IgD-negative memory B cell (primary cell): Measurements from ENCODE around the gene SLC39A2. TPM values are rescaled to one million over a fixed set of nuclear protein-coding genes. Genes with fewer than 3 reads are reported as not detected.

Experiments used
- H3K27ac Mint-ChIP-seq, 3 donors: one replicate each; pipeline ENCODE4 v1.8.0; 2020 to 2022; ENCODE audit warnings: mild to moderate bottlenecking in 3 of 3, mixed read lengths in 3 of 3, moderate library complexity in 1 of 3
- H3K27me3 Mint-ChIP-seq: one replicate; pipeline ENCODE4 v1.8.0; 2021; ENCODE audit warnings: mixed read lengths
- H3K36me3 Mint-ChIP-seq: one replicate; pipeline ENCODE4 v1.8.0; 2020; ENCODE audit warnings: mild to moderate bottlenecking, mixed read lengths
- H3K4me1 Mint-ChIP-seq, 3 donors: one replicate each; pipeline ENCODE4 v1.8.0; 2020 to 2022; ENCODE audit warnings: mixed read lengths in 3 of 3, mild to moderate bottlenecking in 1 of 3
- H3K4me3 Mint-ChIP-seq, 4 donors: one replicate each; pipeline ENCODE4 v1.8.0; 2020 to 2022; ENCODE audit warnings: mild to moderate bottlenecking in 4 of 4, mixed read lengths in 4 of 4, moderate library complexity in 3 of 4
- H3K9me3 Mint-ChIP-seq, 3 donors: one replicate each; pipeline ENCODE4 v1.8.0; 2020 to 2021; ENCODE audit warnings: mixed read lengths in 3 of 3, mild to moderate bottlenecking in 1 of 3
- polyA plus RNA-seq: library from polyadenylated mRNA; unstranded; fragments of 300-500 nt; fragmentation: Illumina TruSeq; gene quantifications from one replicate; pipeline ENCODE4 v1.2.3, GENCODE V29; 2021

The SLC39A2 gene
- polyA plus RNA-seq, 1 donor from 2014 or later: not detected

DNA sequence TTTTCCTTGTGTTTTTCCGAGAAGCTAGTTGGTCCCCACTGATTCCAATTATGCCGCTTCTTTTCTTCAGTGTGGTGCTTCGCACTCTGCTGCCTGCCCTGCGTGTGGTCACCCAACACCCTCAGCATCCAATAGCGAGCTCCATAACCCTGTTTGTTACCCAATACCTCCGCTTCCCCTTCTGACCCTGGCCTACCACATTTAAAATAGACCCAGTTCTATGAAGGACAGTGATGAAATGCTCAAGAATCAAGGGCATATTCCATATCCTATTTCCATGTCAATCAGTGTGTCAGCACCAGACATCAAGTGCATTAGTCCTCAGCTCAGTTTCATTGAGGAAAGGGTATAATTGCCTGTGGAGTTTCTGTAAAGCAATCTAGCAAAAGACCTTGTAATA, 16.2 kb downstream of the SLC39A2 start:
- H3K36me3 Mint-ChIP-seq: peaks cover 5% of the 10 kb centered on the region
- H3K9me3 Mint-ChIP-seq: no peaks in the 10 kb centered on the region
- no peaks in the 10 kb centered on the region for H3K4me1 Mint-ChIP-seq
- no peak overlapping the region for H3K27ac Mint-ChIP-seq
- no peak overlapping the region for H3K4me3 Mint-ChIP-seq
- peaks cover 7% of the 10 kb centered on the region for H3K27me3 Mint-ChIP-seq

GRCh38 chr14:21016413-21017190, 17.5 kb downstream of the SLC39A2 start:
- Mint-ChIP-seq H3K4me1 (no peaks in the 10 kb centered on the region), H3K27ac (no peak overlapping the region), H3K4me3 (no peak overlapping the region), H3K36me3 (peaks cover 9% of the 10 kb centered on the region), H3K27me3 (peaks cover 11% of the 10 kb centered on the region), H3K9me3 (no peaks in the 10 kb centered on the region)

DNA sequence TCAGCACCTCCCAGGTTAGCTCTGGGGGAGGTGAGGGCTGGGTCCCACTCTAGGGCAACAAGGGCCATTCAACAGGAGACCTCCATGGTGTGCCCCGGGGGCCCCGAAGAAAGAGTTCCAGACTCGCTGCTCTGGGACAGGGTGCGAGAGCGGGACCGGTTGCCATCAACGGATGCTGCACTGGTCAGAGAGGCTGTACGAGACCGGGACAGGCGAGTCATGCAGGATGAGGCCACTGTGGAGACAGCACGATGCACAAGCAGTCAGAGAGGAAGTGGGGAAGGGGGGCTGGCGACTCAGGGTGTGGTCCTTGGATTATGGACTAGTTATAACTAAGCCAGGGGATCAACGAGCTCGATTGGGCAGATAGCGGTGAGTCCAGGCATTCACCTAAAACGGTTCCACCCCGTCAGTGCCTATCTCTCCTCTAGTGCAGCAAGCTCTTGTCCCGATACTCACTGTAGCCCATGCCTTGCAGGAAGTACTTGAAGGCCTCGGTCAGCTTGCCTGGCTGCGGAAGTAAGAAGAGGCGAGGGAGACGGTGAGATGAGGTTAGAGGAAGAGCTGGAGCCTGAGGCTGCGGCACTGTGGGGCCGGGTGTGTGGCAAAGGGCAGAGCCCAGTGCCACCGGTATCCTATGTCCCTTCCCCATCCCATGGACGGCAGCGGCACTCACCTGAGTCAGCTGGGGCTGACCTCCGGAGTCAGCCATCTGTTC, 18.6 kb downstream of the SLC39A2 start:
- Mint-ChIP-seq H3K9me3 (no peaks in the 10 kb centered on the region), H3K4me3 (no peak overlapping the region), H3K27me3 (peaks cover 16% of the 10 kb centered on the region), H3K4me1 (peaks cover 0 to 4% (median under 1%) of the 10 kb centered on the region in 3 donors), H3K27ac (no peak overlapping the region), H3K36me3 (peaks cover 14% of the 10 kb centered on the region)

DNA sequence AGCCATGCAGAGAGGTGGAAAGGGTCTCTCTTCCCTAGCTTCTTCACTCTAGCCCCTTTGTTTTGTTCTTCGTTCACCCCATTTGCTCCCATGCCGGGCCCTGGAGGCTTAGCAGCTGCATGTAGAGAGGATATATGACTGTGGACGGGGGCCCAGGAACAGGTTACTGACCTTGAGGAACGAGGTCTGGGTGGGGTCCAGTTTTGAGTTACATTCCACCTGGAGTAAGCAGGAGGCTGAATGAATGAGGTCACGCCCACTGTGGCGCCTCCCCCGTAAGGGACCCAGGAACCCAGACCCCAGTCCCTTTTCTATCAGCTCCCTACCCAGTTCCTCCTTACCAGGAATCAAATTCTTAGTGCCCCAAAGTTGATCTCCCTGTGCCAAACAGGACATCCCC, 19.2 kb downstream of the SLC39A2 start:
- Mint-ChIP-seq H3K9me3 (no peaks in the 10 kb centered on the region), H3K4me1 (peaks cover 0 to 4% (median 3%) of the 10 kb centered on the region in 3 donors), H3K27me3 (peaks cover 22% of the 10 kb centered on the region), H3K36me3 (peaks cover 14% of the 10 kb centered on the region), H3K27ac (no peak overlapping the region), H3K4me3 (no peak overlapping the region)

- Mint-ChIP-seq H3K9me3 (no peaks in the 10 kb centered on the region), H3K4me1 (peaks cover 0 to 4% (median 3%) of the 10 kb centered on the region in 3 donors), H3K27me3 (peaks cover 23% of the 10 kb centered on the region), H3K4me3 (no peak overlapping the region), H3K36me3 (peaks cover 14% of the 10 kb centered on the region), H3K27ac (no peak overlapping the region)
Observed at GRCh38 chr14:21018781-21019180, 19.7 kb downstream of the SLC39A2 start.

DNA sequence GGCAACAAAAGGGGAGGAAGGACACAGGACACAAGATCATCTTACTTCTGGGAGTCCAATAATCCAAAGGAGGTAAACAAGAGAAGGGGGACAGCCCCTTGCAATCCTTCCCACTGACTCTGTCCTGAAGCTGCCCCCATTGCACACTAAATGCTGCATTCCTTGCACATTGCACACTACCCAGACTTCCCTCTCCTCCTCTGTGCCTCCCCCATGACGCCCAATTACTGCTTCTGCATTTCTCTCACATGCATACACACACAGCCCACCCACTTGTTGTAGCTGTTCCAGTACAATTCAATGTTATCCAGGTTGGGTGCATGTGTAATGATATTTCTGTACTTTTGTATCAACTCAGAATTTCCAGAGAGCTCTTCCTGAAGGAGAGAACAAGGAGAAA, 20.3 kb downstream of the SLC39A2 start:
- Mint-ChIP-seq H3K4me1 (peaks cover 0 to 8% (median 8%) of the 10 kb centered on the region in 3 donors), H3K4me3 (no peak overlapping the region), H3K27me3 (peaks cover 24% of the 10 kb centered on the region), H3K36me3 (peaks cover 14% of the 10 kb centered on the region), H3K9me3 (no peaks in the 10 kb centered on the region), H3K27ac (no peak overlapping the region)

DNA sequence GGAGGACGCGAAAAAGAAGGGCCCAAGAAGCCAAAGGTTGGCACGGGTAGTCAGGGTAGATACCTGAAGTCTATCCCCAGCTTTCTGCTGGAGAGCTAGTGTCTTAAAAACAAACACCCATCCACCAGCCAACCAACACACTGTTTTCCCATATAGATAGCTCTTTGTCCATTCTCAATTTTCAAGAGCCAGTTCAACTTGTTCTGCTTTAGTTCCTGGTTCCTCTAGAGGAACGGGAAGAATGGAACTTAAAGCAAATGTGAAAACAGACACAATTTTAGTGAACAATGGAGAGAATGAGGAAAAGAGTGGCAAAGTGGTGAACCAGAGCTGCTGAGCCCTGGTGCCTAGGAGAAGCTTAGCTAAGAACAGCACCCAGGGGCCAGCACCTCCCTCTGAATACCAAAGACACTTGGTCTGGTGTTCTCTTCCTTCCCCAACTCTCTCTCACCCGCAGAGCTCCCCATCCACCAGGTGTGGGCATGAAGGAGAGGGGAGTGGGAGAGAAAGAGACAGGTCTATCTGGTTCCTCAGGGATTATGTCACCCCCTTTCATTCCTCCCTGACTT, 22.0 kb downstream of the SLC39A2 start:
- H3K9me3 Mint-ChIP-seq: no peaks in the 10 kb centered on the region
- peak overlapping the region in 1 of 4 donors; percentile 1 for H3K4me3 Mint-ChIP-seq
- peaks cover 25% of the 10 kb centered on the region for H3K27me3 Mint-ChIP-seq
- no peak overlapping the region for H3K27ac Mint-ChIP-seq
- peaks cover 14% of the 10 kb centered on the region for H3K36me3 Mint-ChIP-seq
- H3K4me1 Mint-ChIP-seq: peaks cover 0 to 8% (median 8%) of the 10 kb centered on the region in 3 donors

GRCh38 chr14:21022686-21023085, 23.6 kb downstream of the SLC39A2 start:
- peaks cover 22% of the 10 kb centered on the region for H3K27me3 Mint-ChIP-seq
- H3K4me3 Mint-ChIP-seq: peak overlapping the region in 2 of 4 donors; percentile 4 to 66
- H3K27ac Mint-ChIP-seq: peak overlapping the region in 1 of 3 donors; percentile 1
- no peaks in the 10 kb centered on the region for H3K9me3 Mint-ChIP-seq
- H3K4me1 Mint-ChIP-seq: peaks cover 0 to 9% (median 8%) of the 10 kb centered on the region in 3 donors
- H3K36me3 Mint-ChIP-seq: peaks cover 14% of the 10 kb centered on the region

DNA sequence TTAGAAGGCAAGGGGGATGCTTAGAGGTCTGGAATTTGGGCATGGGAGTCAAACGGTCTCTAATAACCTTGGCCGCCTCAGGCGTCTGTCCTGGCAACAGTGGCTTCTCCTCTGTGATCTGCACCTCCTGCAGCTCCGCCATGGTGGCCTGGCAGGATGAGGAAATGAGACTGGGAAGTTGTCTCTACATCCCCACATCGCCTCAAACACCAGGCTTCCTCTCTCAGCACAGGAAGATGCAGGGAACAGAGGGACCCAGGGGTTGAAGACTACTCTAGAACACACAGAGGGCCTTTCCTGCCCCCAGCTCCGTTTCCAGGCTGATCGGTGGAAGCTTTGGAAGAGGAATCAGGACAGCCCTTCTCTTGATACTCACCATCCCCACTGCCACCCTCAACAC, 24.1 kb downstream of the SLC39A2 start:
- Mint-ChIP-seq H3K4me1 (peaks cover 0 to 9% (median 8%) of the 10 kb centered on the region in 3 donors), H3K4me3 (peak overlapping the region in 3 of 4 donors; percentile 4 to 51 (median 44)), H3K27ac (peak overlapping the region in 2 of 3 donors; percentile 1 to 59), H3K27me3 (peaks cover 22% of the 10 kb centered on the region), H3K36me3 (peaks cover 14% of the 10 kb centered on the region), H3K9me3 (no peaks in the 10 kb centered on the region)

DNA sequence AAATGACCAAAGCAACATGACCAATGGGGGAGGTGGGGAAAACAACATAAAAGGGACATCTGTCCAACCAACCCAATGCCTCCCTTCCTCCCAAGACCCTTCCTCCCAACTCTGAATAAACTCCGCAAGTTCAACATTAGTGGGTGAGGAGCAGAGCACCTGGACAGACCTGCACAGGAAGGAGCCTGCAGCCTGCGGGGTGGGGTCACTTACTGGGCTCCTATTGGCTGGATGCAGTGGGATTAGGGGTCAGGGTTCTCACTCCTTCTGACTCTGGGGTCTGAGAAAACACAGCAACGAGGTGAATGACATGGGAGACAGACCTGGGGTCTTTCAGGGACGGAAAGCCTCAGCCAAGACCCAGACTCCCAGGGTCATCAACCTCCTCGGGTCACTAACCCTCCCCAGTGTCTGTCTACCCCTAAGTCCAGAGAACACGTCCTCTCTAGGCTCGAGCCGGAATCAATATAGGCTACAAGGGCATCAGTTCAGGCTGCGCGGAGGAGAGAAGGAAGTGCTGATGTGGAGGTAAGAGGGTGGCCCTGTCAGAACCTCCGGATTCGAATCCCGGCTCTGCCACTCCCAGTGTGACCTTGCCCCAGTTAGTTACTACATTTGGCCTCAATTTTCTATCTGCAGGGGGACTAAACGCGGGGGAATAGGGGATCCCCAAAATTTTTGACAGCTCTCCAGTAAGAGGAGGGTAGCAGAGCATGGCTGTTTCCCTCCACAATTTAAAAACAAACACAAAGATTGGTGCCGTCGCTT, 24.9 kb downstream of the SLC39A2 start:
- no peaks in the 10 kb centered on the region for H3K9me3 Mint-ChIP-seq
- H3K27ac Mint-ChIP-seq: peak overlapping the region in 2 of 3 donors; percentile 36 to 39
- peaks cover 22% of the 10 kb centered on the region for H3K27me3 Mint-ChIP-seq
- H3K4me3 Mint-ChIP-seq: peak overlapping the region; percentile 83 to 91 (median 90)
- peaks cover 0 to 9% (median 8%) of the 10 kb centered on the region in 3 donors for H3K4me1 Mint-ChIP-seq
- peaks cover 13% of the 10 kb centered on the region for H3K36me3 Mint-ChIP-seq

GRCh38 chr14:21024585-21025370, 25.7 kb downstream of the SLC39A2 start, which contains the start of gene NDRG2:
Gene NDRG2 (minus strand): TSS chr14:21025061. CDS start chr14:21023315, 1,746 bp downstream.
- Mint-ChIP-seq H3K9me3 (no peaks in the 10 kb centered on the region), H3K27me3 (peaks cover 22% of the 10 kb centered on the region), H3K27ac (peak within 1 kb of the TSS in 2 of 3 donors; percentile 36 to 39), H3K4me3 (peak within 1 kb of the TSS; percentile 89 to 94 (median 92)), H3K36me3 (peaks cover 9% of the 10 kb centered on the region), H3K4me1 (peaks cover 0 to 9% (median 8%) of the 10 kb centered on the region in 3 donors)

GRCh38 chr14:21025371-21026273, 26.5 kb downstream of the SLC39A2 start:
- Mint-ChIP-seq H3K4me3 (peak overlapping the region; percentile 74 to 94 (median 92)), H3K9me3 (no peaks in the 10 kb centered on the region), H3K36me3 (peaks cover 8% of the 10 kb centered on the region), H3K27ac (no peak overlapping the region), H3K4me1 (peaks cover 0 to 9% (median 8%) of the 10 kb centered on the region in 3 donors), H3K27me3 (peaks cover 19% of the 10 kb centered on the region)
